RPMI7951 (cell line): ENCODE measurements around the gene APLF. TPM values are rescaled to one million over a fixed set of nuclear protein-coding genes. Genes with fewer than 3 reads are reported as not detected.
"Not testable (repeated sequence)": the region's sequence is repeated elsewhere in the genome, so short reads cannot be mapped to it uniquely, and the experiment has no call there.

Experiments
- DNase-seq: peaks from one replicate; pipeline ENCODE4 v3.0.0-alpha.2; 2012; ENCODE audit warnings: low read depth
- total RNA-seq: library from RNA; depleted of rRNA; stranded (reverse); fragments of >200 nt; shearing (Covaris generic); gene quantifications from 2 replicates; pipeline ENCODE4 v1.2.3, GENCODE V29; 2014

Gene APLF
- total RNA-seq, 1 experiment from 2014 or later, result 5.9 TPM

- DNase-seq, result no peak
Observed at GRCh38 chr2:68475576-68475975, 8.2 kb downstream of the APLF start.

GRCh38 chr2:68476454-68476853 lies 9.1 kb downstream of the APLF start:
- DNase-seq, result no peak

DNA sequence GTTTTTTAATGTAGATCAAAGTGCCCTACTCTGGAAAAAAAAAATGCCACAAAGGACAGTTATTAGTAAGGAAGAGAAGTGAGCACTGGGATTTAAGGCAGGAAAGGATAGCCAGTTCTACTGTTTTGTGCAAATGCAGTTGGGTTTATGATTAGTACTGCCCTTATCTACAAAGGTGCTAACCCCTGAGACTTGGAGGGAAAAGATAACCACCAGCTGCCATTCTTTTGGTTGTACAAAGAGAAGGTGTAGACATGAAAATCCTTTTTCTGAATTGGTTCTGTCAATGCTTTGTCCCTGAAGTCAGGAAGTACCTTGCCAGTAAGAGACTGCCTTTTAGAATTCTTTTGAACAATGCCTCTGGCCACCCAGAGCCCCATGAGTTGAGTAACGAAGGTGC lies 11.3 kb downstream of the APLF start:
- DNase-seq, result no peak

- peak; percentile 16 for DNase-seq
Observed at GRCh38 chr2:68482296-68482820, 15.0 kb downstream of the APLF start.

GRCh38 chr2:68483011-68483410 lies 15.6 kb downstream of the APLF start:
- no peak for DNase-seq

GRCh38 chr2:68487773-68488355 lies 20.5 kb downstream of the APLF start:
- peak; percentile 32 for DNase-seq

DNA sequence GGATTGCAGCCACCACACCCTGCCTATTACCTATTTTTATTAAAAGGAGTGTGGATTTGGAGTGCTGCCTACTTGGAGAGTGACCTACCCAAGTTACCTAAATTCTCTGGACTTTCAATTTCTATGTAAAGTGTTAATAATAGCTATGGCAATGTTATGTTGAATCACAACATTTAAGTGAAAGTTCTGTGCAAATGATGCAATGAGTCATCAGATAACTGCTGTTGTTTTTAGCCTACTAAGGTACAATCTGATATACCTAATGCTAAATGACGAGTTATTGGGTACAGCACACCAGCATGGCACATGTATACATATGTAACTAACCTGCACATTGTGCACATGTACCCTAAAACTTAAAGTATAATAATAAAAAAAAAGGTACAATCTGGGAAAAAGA lies 21.2 kb downstream of the APLF start:
- not testable (repeated sequence) for DNase-seq

GRCh38 chr2:68489282-68489681 lies 21.9 kb downstream of the APLF start:
- no peak for DNase-seq

GRCh38 chr2:68491582-68491981 lies 24.2 kb downstream of the APLF start:
- no peak for DNase-seq

DNA sequence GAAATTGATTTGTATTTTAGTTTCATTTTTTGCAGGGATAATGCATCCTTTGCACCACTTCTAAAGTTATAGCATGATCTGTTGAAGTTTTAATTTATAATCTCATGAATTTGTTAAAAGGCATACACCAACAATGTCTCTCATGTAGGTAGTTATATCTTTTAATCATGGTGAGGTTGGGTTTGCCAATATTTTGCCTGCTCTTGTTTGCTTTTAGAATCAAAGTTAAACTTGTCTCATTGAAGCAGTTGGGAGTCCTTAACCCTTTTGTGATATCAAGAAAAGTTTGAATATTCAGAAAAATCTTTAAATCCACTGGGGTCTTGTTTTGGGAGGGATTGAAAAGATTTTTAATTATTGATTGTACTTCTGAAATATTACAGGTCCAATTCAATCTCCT lies 31.7 kb downstream of the APLF start:
- no peak for DNase-seq

DNA sequence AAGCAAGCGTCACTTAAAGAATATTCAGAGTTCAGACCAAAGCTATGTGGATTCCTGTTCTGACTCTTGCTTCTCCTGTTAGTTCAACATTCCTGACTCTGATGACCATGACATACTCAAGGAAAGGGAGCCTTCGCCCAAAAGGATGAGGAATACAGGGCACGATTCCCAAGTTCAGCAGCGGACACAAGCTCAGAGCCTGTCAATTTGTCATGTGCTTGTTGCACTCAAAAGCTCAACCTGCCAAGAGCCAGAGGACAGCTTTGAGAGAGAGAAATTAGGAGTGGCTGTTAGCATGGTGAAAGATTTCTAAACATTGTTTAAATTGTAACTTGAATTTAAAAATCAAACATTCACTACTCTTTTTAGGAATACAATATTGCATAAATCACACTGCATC lies 33.3 kb downstream of the APLF start:
- DNase-seq, result no peak

DNA sequence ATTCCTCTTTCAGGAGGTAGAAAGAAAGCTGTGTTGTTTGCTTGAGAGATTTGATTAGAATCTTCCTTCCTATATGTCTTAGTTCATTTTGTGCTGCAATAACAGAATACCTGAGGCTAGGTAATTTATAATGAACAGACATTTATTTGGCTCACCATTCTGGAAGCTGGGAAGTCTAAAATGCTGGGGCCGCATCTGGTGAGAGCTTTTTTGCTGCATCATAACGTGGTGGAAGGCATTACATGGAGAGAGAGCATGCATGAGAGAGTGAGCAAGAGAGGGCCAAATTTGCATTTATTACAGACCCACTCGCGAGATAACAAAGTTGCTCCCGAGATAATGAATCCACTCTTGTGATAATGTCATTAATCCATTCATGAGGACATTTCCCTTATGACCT lies 34.4 kb downstream of the APLF start:
- no peak for DNase-seq

DNA sequence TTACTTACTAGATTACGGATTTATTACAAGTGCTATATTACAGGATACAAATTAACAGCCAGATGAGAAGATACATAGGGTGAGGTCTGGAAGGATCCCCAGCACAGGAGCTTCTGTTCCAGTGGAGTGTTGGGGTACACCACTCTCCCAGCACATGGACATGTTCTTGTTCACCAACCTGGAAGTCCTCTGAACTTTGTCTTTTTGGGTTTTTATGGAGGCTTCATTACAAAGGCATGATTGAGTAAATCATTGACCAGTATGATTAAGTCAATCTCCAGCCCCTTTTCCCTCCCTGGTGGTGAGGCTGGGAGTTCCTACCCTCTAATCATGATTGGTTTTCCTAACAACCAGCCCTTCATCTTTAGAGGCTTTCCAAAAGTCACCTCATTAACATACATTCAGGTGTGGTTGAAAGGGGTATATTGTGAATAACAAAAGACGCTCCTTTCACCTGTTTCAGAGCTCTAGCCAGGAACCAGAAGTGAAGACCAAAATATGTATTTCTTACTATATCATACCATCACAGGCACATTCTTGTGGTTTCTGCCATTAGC lies 38.3 kb downstream of the APLF start:
- DNase-seq, result no peak

DNA sequence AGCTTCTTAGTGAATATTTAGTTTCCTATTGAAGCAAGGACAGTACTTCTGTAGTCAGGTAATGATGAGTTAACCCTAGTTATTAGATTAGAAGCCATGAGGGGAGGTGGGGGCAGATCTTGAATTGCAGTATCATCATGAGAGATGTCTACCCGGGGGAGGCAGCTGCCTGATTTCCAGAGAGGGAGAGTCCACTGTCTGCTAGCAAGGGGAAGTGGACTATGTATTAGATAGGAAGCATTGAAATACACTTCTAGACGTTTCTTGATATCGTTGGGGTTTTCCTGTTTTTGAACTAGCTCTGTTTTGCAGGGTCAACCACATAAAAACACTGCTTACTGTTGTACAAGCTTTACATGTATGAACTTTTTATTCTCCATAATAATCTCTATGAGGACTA lies 38.8 kb downstream of the APLF start:
- no peak for DNase-seq

DNA sequence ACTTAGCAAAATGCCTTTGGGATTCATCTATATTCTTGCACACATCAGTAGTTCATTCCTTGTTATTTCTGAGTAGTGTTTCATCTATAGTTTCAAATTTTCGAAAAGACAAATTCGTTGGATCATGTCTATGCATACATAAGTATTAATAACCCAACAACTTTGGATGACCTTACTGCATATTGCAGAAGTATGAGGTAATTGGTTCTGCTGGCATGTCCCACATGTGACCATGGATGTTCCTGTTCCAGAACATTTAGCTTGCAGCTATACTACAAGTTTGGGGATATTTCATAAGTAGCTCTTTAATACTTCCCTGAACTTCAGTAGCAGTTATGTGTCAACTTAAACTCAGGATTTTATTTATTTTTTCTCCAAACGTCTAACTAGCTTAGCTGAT lies 44.9 kb downstream of the APLF start:
- no peak for DNase-seq

DNA sequence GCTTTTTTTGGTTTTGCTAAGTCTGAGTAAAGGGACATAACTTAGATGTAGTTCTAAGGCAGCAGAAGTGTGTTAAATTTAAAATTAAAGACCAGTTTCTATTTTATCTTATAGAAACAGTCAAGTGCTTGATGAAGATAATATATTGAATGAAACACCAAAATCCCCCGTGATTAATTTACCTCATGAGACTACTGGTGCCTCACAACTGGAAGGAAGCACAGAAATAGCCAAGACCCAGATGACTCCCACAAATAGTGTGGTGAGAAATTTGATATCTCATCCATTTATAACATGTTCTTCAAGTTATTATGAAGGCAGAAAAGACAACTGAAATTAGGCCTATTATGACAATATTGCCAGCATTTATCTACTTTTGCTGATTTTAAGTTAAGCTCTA lies 45.6 kb downstream of the APLF start:
- no peak for DNase-seq

DNA sequence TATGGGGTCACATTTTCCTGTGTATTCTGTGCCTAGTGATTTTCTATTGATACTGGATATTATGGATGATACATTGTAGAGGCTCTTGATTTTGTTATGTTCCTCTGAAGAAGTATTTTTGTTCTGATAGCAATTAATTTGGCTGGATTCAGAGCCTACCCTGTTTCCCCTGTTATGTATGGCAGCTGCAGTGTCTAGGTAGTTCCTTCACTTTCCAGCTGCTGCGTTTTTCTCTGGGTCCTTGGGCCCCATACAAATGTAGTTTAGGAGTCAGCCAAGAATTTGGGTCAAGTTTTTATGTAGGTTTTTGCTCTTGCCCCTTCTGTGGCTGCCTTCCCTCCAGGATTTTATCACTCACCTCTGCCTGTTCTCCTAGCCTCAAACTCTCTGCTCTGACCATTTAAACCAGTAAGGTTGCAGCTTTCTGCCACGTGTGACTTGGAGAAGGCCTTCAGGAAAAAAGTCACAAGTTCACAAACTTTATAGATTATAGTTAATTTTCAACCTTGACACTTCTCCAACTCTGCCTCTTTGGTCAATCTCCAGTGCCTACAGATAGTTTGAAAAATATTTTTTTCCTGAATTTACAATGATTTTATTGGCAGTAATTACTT lies 47.0 kb downstream of the APLF start:
- DNase-seq, result no peak

DNA sequence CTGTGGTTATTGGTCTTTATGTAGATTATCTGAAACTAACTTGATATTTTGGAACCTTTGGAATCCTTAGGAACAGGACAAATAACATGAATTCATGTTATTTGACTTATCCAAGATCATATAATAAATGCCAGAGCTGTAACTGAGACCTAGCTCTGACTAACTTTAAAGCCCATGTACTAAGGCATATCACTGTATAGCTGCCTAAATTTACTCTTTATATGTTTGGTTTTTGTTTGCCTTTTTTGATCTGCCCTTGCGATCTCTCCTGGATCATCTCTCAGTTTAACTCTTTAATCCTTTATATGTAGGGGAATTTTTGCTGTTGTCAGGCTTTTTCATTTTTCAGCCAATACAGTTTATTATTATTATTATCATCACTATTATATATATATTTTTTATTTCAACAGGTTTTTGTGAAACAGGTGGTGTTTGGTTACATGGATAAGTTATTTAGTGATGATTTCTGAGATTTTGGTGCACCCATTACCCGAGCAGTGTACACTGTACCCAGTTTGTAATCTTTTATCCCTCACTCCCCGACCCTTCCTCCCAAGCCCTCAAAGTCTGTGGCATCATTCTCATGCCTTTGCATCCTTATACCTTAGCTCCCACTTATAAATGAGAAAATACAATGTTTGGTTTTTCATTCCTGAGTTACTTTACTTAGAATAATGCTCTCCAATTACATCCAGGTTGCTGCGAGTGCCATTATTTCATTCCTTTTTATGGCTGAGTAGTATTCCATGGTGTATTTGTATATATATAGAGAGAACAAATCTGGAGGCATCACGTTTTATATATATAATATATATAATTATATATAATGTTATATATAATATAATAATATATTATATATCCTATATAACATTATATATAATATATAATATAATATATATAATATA lies 48.9 kb downstream of the APLF start:
- no peak for DNase-seq

- DNase-seq, result no peak
Observed at GRCh38 chr2:68519236-68519635, 51.9 kb downstream of the APLF start.

DNA sequence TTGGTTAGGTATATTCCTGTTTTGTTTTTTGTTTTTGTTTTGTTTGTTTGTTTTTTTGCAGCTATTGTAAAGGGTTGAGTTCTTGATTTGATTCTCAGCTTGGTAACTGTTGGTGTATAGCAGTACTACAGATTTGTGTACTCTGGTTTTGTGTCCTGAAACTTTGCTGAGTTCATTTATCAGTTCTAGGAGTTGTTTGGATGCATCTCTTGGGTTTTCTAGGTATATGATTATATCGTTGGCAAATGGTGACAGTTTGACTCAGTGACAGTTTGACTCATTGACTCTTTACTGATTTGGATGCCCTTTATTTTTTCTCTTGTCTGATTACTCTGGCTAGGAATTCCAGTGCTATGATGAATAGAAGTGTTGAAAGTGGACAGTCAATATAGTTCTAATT lies 53.7 kb downstream of the APLF start:
- DNase-seq, result no peak

- DNase-seq, result not testable (repeated sequence)
Observed at GRCh38 chr2:68526943-68527342, 59.6 kb downstream of the APLF start.

DNA sequence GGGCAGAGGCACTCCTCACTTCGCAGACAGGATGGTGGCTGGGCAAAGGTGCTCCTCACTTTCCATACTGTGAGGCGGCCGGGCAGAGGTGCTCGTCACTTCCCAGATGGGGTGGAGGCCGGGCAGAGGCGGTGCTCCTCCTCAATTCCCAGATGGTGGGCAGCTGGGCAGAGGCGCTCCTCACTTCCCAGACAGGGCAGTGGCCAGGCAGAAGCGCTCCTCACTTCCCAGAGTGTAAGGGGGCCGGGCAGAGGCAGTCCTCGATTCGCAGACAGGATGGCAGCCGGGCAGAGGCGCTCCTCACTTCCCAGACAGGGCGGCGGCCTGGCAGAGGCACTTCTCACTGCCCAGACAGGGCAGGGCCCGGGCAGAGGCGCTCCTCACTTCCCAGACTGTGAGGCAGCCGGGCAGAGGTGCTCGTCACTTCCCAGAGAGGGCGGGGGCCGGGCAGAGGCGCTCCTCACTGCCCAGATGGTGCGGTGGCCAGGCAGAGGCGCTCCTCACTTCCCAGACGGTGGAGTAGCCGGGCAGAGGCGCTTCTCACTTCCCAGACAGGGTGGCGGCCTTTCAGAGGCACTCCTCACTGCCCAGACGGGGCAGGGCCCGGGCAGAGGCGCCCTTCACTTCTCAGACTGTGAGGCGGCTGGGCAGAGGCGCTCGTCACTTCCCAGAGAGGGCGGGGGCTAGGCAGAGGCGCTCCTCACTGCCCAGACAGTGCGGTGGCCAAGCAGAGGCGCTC lies 60.1 kb downstream of the APLF start:
- DNase-seq, result not testable (repeated sequence)
